Vagina (tissue), 2 donors: Measurements from ENCODE around the gene RAPGEF4. TPM values are rescaled to one million over a fixed set of nuclear protein-coding genes. Genes with fewer than 3 reads are reported as not detected.
A peak's percentile ranks its signal among the peaks of the same experiment; 100 is the strongest.
"Not testable (repeated sequence)": the region's sequence is repeated elsewhere in the genome, so short reads cannot be mapped to it uniquely, and the experiment has no call there.

Experiments
- DNase-seq, 2 donors: peaks; one replicate each; pipeline ENCODE4 v3.0.0-alpha.2; 2017; ENCODE audit errors: extremely low spot score in 2 of 2
- H3K27ac ChIP-seq: fragments of 200-600 bp; sonication (generic); one replicate; pipeline ENCODE4 v1.5.1; 2019
- H3K27me3 ChIP-seq: fragments of 200-600 bp; sonication (generic); one replicate; pipeline ENCODE4 v1.5.1; 2019
- H3K36me3 ChIP-seq, 2 donors: fragments of 200-600 bp; sonication (generic); one replicate each; pipeline ENCODE4 v1.5.1; 2017 to 2019
- H3K4me1 ChIP-seq: fragments of 200-600 bp; sonication (generic); one replicate; pipeline ENCODE4 v1.5.1; 2019
- H3K4me3 ChIP-seq, 2 donors: fragments of 200-600 bp; sonication (generic); 1 replicate in 1 of 2; 2 replicates in 1 of 2; pipeline ENCODE4 v1.5.1; 2016 to 2019
- H3K9me3 ChIP-seq: fragments of 200-600 bp; sonication (generic); one replicate; pipeline ENCODE4 v1.5.1; 2019
- CTCF ChIP-seq, 3 experiments: fragments of 450-650 bp in 2 of 3; fragments of 200-600 bp in 1 of 3; sonication (generic) in 1 of 3; IDR thresholded peaks; one replicate each; pipeline ENCODE4 v1.5.1; 2017 to 2019; ENCODE audit warnings: antibody characterized with exemption in 3 of 3, mild to moderate bottlenecking in 2 of 3, moderate library complexity in 2 of 3
- POLR2A ChIP-seq, 2 donors: fragments of 450-650 bp; IDR thresholded peaks; one replicate each; pipeline ENCODE4 v1.6.1; 2017; ENCODE audit warnings: antibody characterized with exemption in 2 of 2, mild to moderate bottlenecking in 2 of 2, moderate library complexity in 2 of 2
- POLR2AphosphoS5 ChIP-seq, 2 donors: sonication (generic); formaldehyde crosslinking; IDR thresholded peaks; one replicate each; pipeline ENCODE4 v1.9.0; 2017; ENCODE audit warnings: antibody characterized with exemption in 2 of 2, mild to moderate bottlenecking in 2 of 2, low read depth in 1 of 2; ENCODE audit not compliant: insufficient read depth in 1 of 2
- intact Hi-C: fragments of 100-400 bp; cut with DNase I; formaldehyde crosslinking; loops from one replicate; pipeline ENCODE4 v1.15.1; 2023
- total RNA-seq: library from RNA; depleted of rRNA; stranded (reverse); fragments of >200 nt; gene quantifications from one replicate; pipeline ENCODE4 v1.2.3, GENCODE V29; 2016

Gene RAPGEF4
- total RNA-seq, 1 donor from 2014 or later, result 18.4 TPM

GRCh38 chr2:173090973-173091660 lies 355.5 kb downstream of the RAPGEF4 start:
- Histone ChIP-seq H3K27me3 (no peaks in the 10 kb centered on the region), H3K4me3 (no peak overlapping the region), H3K9me3 (no peaks in the 10 kb centered on the region), H3K4me1 (peaks cover 51% of the 10 kb centered on the region), H3K27ac (peak overlapping the region; percentile 74), H3K36me3 (no peaks in the 10 kb centered on the region)
- no peak for DNase-seq
- TF ChIP-seq POLR2AphosphoS5 (IDR thresholded peaks at IDR 0.05; ENCODE audit: insufficient read depth in 1 of 2, low read depth in 1 of 2), result peak in 1 of 2 donors; percentile 83
- TF ChIP-seq CTCF (IDR thresholded peaks at IDR 0.05), result no peak
- TF ChIP-seq POLR2A (IDR thresholded peaks at IDR 0.05), result no peak
- intact Hi-C loops, result no loop called here

- H3K36me3 ChIP-seq, result peaks cover 0 to 3% of the 10 kb centered on the region in 2 donors
- H3K4me1 ChIP-seq, result peaks cover 45% of the 10 kb centered on the region
- intact Hi-C loops, result no loop called here
- no peaks in the 10 kb centered on the region for H3K9me3 ChIP-seq
- H3K27me3 ChIP-seq, result no peaks in the 10 kb centered on the region
- DNase-seq, result no peak
- H3K27ac ChIP-seq, result peak overlapping the region; percentile 74
- H3K4me3 ChIP-seq, result no peak overlapping the region
- TF ChIP-seq POLR2AphosphoS5 (IDR thresholded peaks at IDR 0.05; ENCODE audit: insufficient read depth in 1 of 2, low read depth in 1 of 2), result no peak
- no peak for TF ChIP-seq POLR2A (IDR thresholded peaks at IDR 0.05)
- no peak for TF ChIP-seq CTCF (IDR thresholded peaks at IDR 0.05)
Observed at GRCh38 chr2:173091910-173092309, 356.3 kb downstream of the RAPGEF4 start.

- no peak for TF ChIP-seq CTCF (IDR thresholded peaks at IDR 0.05)
- no peak for TF ChIP-seq POLR2AphosphoS5 (IDR thresholded peaks at IDR 0.05; ENCODE audit: insufficient read depth in 1 of 2, low read depth in 1 of 2)
- TF ChIP-seq POLR2A (IDR thresholded peaks at IDR 0.05), result no peak
- Histone ChIP-seq H3K27me3 (no peaks in the 10 kb centered on the region), H3K4me1 (peaks cover 35% of the 10 kb centered on the region), H3K9me3 (no peaks in the 10 kb centered on the region), H3K27ac (peak overlapping the region; percentile 74), H3K36me3 (peaks cover 0 to 8% of the 10 kb centered on the region in 2 donors), H3K4me3 (no peak overlapping the region)
- no peak for DNase-seq
- intact Hi-C loops, result no loop called here
Observed at GRCh38 chr2:173092844-173093402, 357.3 kb downstream of the RAPGEF4 start.

GRCh38 chr2:173093617-173094016 lies 358.0 kb downstream of the RAPGEF4 start:
- H3K9me3 ChIP-seq, H3K27me3 ChIP-seq, DNase-seq, H3K4me3 ChIP-seq, H3K36me3 ChIP-seq, intact Hi-C loops: not testable (repeated sequence)
- H3K4me1 ChIP-seq, result peaks cover 31% of the 10 kb centered on the region
- H3K27ac ChIP-seq, result peak overlapping the region; percentile 74

- peaks cover 31% of the 10 kb centered on the region for H3K4me1 ChIP-seq
- intact Hi-C loops, result no loop called here
- no peak overlapping the region for H3K4me3 ChIP-seq
- DNase-seq, result no peak
- no peak overlapping the region for H3K27ac ChIP-seq
- no peaks in the 10 kb centered on the region for H3K27me3 ChIP-seq
- TF ChIP-seq POLR2A (IDR thresholded peaks at IDR 0.05), result no peak
- no peaks in the 10 kb centered on the region for H3K9me3 ChIP-seq
- peaks cover 0 to 8% of the 10 kb centered on the region in 2 donors for H3K36me3 ChIP-seq
Observed at GRCh38 chr2:173094731-173095130, 359.1 kb downstream of the RAPGEF4 start.

GRCh38 chr2:173095356-173095755 lies 359.7 kb downstream of the RAPGEF4 start:
- Histone ChIP-seq H3K36me3 (peaks cover 0 to 8% of the 10 kb centered on the region in 2 donors), H3K4me1 (peaks cover 25% of the 10 kb centered on the region), H3K27me3 (no peaks in the 10 kb centered on the region), H3K4me3 (no peak overlapping the region), H3K27ac (no peak overlapping the region), H3K9me3 (no peaks in the 10 kb centered on the region)
- intact Hi-C loops, result no loop called here
- TF ChIP-seq POLR2A (IDR thresholded peaks at IDR 0.05) (no peak), CTCF (IDR thresholded peaks at IDR 0.05) (no peak), POLR2AphosphoS5 (IDR thresholded peaks at IDR 0.05; ENCODE audit: insufficient read depth in 1 of 2, low read depth in 1 of 2) (no peak)
- no peak for DNase-seq
